ENCODE data around the gene IZUMO4.

GRCh38 chr19:2116507-2116906 lies 19.8 kb downstream of the IZUMO4 start:
- TF ChIP-seq CTCF (IDR thresholded peaks at IDR 0.05) (no peak), POLR2A (IDR thresholded peaks at IDR 0.05) (no peak), POLR2AphosphoS5 (IDR thresholded peaks at IDR 0.05) (no peak), EP300 (IDR thresholded peaks at IDR 0.05) (no peak)
